ENCODE data around the gene PRKAG3. TPM values are rescaled to one million over a fixed set of nuclear protein-coding genes. Genes with fewer than 3 reads are reported as not detected.

PRKAG3 gene
- total RNA-seq, 3 donors from 2014 or later: not detected

DNA sequence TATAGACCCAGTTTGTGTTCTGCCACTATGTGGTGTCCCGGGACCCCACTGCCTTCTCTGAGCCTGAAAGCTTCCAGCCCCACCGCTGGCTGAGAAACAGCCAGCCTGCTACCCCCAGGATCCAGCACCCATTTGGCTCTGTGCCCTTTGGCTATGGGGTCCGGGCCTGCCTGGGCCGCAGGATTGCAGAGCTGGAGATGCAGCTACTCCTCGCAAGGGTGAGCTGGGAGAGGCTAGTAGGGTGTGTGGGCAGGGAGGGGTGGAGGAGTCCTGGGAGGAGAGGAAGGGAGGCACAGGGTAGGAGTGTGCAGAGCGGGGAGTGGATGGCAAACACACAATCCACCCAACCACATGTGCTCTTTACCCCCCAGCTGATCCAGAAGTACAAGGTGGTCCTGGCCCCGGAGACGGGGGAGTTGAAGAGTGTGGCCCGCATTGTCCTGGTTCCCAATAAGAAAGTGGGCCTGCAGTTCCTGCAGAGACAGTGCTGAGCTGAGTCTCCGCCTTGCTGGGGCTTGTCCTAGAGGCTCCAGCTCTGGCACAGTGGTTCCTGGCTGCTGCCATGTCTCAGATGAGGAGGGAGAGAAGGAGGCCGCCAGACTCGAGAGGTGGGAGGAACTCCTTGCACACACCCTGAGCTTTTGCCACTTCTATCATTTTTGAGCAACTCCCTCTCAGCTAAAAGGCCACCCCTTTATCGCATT, 16.9 kb downstream of the PRKAG3 start:
- Histone ChIP-seq H3K4me1 (ENCODE audit: low read depth) (peaks cover 9% of the 10 kb centered on the region), H3K4me3 (no peak overlapping the region), H3K36me3 (ENCODE audit: low read depth) (no peaks in the 10 kb centered on the region), H3K9me3 (no peaks in the 10 kb centered on the region)
- intact Hi-C loops (cut with DNase I, micrococcal nuclease): no loop called here
- ATAC-seq (peak; percentile 84), DNase-seq (peak in 2 of 3 donors; percentile 45 to 61)
- TF ChIP-seq, protein P1, sequence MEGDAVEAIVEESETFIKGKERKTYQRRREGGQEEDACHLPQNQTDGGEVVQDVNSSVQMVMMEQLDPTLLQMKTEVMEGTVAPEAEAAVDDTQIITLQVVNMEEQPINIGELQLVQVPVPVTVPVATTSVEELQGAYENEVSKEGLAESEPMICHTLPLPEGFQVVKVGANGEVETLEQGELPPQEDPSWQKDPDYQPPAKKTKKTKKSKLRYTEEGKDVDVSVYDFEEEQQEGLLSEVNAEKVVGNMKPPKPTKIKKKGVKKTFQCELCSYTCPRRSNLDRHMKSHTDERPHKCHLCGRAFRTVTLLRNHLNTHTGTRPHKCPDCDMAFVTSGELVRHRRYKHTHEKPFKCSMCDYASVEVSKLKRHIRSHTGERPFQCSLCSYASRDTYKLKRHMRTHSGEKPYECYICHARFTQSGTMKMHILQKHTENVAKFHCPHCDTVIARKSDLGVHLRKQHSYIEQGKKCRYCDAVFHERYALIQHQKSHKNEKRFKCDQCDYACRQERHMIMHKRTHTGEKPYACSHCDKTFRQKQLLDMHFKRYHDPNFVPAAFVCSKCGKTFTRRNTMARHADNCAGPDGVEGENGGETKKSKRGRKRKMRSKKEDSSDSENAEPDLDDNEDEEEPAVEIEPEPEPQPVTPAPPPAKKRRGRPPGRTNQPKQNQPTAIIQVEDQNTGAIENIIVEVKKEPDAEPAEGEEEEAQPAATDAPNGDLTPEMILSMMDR (IDR thresholded peaks at IDR 0.05): no peak

DNA sequence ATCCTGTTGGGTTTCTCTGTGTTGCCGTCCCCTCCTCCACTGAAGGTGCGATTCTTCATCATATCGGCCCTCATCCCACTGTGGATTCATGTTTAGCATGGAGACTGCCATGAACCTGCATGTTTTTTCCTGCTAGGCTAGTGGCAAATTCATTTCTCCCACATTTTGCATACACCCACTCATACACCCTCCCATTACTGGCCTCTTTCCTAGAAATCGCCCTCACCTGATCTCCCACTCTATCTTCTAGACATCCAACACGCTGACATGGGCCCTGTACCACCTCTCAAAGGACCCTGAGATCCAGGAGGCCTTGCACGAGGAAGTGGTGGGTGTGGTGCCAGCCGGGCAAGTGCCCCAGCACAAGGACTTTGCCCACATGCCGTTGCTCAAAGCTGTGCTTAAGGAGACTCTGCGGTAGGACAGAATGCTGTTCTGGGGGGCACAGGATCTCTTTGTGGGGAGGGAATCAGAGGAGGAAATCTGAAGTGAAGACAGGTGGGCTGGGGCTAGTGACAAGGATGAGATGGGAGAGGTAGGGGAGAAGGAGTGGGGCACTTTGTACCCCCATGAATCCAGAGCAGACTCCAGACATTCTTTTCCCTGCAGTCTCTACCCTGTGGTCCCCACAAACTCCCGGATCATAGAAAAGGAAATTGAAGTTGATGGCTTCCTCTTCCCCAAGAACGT, 17.7 kb downstream of the PRKAG3 start:
- intact Hi-C loops (cut with DNase I, micrococcal nuclease): no loop called here
- ATAC-seq: peak; percentile 95

DNA sequence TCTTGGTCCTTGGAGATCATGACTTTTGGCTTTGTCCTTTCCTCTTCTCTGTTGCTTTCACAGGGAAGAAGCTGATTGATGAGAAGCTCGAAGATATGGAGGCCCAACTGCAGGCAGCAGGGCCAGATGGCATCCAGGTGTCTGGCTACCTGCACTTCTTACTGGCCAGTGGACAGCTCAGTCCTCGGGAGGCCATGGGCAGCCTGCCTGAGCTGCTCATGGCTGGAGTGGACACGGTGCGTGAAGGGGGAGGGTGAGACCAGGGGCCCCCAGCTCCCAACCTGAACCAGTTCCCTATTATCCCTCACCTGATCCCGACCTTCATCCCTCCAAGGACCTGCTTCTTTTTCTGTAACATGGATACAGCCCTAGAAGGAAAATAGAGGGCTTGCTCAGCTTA, 18.7 kb downstream of the PRKAG3 start:
- no peaks in the 10 kb centered on the region for H3K36me3 ChIP-seq (ENCODE audit: low read depth)
- H3K9me3 ChIP-seq: no peaks in the 10 kb centered on the region
- ATAC-seq (no peak), DNase-seq (no peak)
- peaks cover 9% of the 10 kb centered on the region for H3K4me1 ChIP-seq (ENCODE audit: low read depth)
- H3K4me3 ChIP-seq: no peak overlapping the region
- intact Hi-C loops (cut with DNase I, micrococcal nuclease): no loop called here
- TF ChIP-seq, protein P1 (IDR thresholded peaks at IDR 0.05): no peak

More for the DNA sequence above, 17.7 kb downstream of the PRKAG3 start:
- DNase-seq: peak; percentile 77 to 79 (median 79)
- TF ChIP-seq, protein P1 (IDR thresholded peaks at IDR 0.05): no peak
- H3K4me3 ChIP-seq: no peak overlapping the region
- no peaks in the 10 kb centered on the region for H3K9me3 ChIP-seq
- H3K36me3 ChIP-seq (ENCODE audit: low read depth): no peaks in the 10 kb centered on the region
- H3K4me1 ChIP-seq (ENCODE audit: low read depth): peaks cover 9% of the 10 kb centered on the region

DNA sequence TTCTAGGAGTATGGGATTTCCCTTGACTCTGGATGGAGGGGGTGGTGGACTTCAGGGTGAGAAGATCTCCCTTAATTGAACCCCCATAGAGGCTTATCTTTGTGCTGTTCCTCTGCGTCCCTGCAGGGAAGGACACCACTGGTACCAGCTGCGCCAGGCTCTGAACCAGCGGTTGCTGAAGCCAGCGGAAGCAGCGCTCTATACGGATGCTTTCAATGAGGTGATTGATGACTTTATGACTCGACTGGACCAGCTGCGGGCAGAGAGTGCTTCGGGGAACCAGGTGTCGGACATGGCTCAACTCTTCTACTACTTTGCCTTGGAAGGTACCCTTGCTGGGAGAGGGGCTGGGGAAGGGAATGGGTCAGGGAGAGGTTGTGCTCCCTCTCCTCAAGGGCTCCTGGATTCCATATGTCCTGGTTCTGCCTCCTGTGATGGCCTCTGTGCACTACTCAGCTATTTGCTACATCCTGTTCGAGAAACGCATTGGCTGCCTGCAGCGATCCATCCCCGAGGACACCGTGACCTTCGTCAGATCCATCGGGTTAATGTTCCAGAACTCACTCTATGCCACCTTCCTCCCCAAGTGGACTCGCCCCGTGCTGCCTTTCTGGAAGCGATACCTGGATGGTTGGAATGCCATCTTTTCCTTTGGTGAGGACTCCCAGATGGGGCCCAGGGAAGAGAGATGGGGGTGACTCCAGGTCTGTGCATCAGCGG, 19.3 kb downstream of the PRKAG3 start:
- DNase-seq (no peak), ATAC-seq (no peak)
- Histone ChIP-seq H3K4me1 (ENCODE audit: low read depth) (peaks cover 9% of the 10 kb centered on the region), H3K4me3 (no peak overlapping the region), H3K36me3 (ENCODE audit: low read depth) (no peaks in the 10 kb centered on the region), H3K9me3 (no peaks in the 10 kb centered on the region)
- intact Hi-C loops (cut with DNase I, micrococcal nuclease): no loop called here
- TF ChIP-seq, protein P1 (IDR thresholded peaks at IDR 0.05): no peak

DNA sequence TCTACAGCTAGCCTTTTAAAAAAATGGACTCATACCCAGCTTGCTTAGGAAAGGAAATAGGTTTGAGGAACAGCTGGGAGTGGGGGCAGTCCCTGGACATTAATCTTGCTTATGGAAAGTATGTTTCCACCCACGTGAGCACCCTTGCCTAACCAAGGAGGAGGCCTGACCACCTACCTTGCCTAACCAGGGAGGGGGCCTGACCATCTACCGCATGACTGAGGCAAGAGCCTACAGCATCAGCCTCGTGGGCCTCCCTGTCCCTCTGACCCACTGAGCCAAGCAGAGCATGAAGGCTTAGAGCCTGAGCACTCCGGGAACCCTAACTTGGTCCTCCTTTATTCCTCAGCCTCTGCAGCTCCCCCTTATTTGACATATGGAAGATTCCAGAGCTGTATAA, 20.2 kb downstream of the PRKAG3 start:
- TF ChIP-seq, protein P1 (IDR thresholded peaks at IDR 0.05): no peak
- H3K36me3 ChIP-seq (ENCODE audit: low read depth): no peaks in the 10 kb centered on the region
- DNase-seq (no peak), ATAC-seq (no peak)
- intact Hi-C loops (cut with DNase I, micrococcal nuclease): no loop called here
- H3K4me3 ChIP-seq: no peak overlapping the region
- H3K9me3 ChIP-seq: no peaks in the 10 kb centered on the region
- peaks cover 9% of the 10 kb centered on the region for H3K4me1 ChIP-seq (ENCODE audit: low read depth)
